ENCODE results near the gene KRT5. TPM values are rescaled to one million over a fixed set of nuclear protein-coding genes. Genes with fewer than 3 reads are reported as not detected.

The KRT5 gene
- total RNA-seq, 2 donors from 2014 or later: 1.2 to 4.6 TPM

- intact Hi-C loops (cut with DNase I): no loop called here
- no peak for ATAC-seq
- no peak for DNase-seq
These were observed 19.6 kb upstream of the KRT5 start for GRCh38 chr12:52539821-52540173.

- intact Hi-C loops (cut with DNase I): no loop called here
- ATAC-seq (no peak), DNase-seq (no peak)
These were observed 19.1 kb upstream of the KRT5 start for GRCh38 chr12:52539083-52539820.

GRCh38 chr12:52537101-52537500 is 16.9 kb upstream of the KRT5 start:
- ATAC-seq: no peak
- intact Hi-C loops (cut with DNase I): no loop called here
- no peak for DNase-seq

GRCh38 chr12:52535574-52535973 is 15.4 kb upstream of the KRT5 start:
- DNase-seq: no peak
- no peak for ATAC-seq
- intact Hi-C loops (cut with DNase I): no loop called here

GRCh38 chr12:52534482-52534881 is 14.3 kb upstream of the KRT5 start:
- ATAC-seq (no peak), DNase-seq (no peak)

GRCh38 chr12:52533686-52534470 is 13.7 kb upstream of the KRT5 start:
- DNase-seq (no peak), ATAC-seq (peak in 1 of 2 donors; percentile 27)
- intact Hi-C loops (cut with DNase I): no loop called here

More at GRCh38 chr12:52534482-52534881, 14.3 kb upstream of the KRT5 start:
- intact Hi-C loops (cut with DNase I): no loop called here

- ATAC-seq (no peak), DNase-seq (no peak)
- intact Hi-C loops (cut with DNase I): no loop called here
These were observed 12.4 kb upstream of the KRT5 start for GRCh38 chr12:52532636-52533035.

GRCh38 chr12:52531566-52532300 is 11.5 kb upstream of the KRT5 start:
- DNase-seq (no peak), ATAC-seq (no peak)
- intact Hi-C loops (cut with DNase I): no loop called here

- intact Hi-C loops (cut with DNase I): no loop called here
- ATAC-seq: no peak
- DNase-seq: no peak
These were observed 10.7 kb upstream of the KRT5 start for GRCh38 chr12:52530905-52531304.

- DNase-seq (no peak), ATAC-seq (no peak)
- intact Hi-C loops (cut with DNase I): no loop called here
These were observed 10.2 kb upstream of the KRT5 start for GRCh38 chr12:52530366-52530765.

GRCh38 chr12:52529846-52530245 is 9.7 kb upstream of the KRT5 start:
- DNase-seq (no peak), ATAC-seq (no peak)
- intact Hi-C loops (cut with DNase I): no loop called here

GRCh38 chr12:52529417-52529816 is 9.2 kb upstream of the KRT5 start:
- no peak for ATAC-seq
- DNase-seq: no peak
- intact Hi-C loops (cut with DNase I): no loop called here

GRCh38 chr12:52528641-52529143 is 8.5 kb upstream of the KRT5 start:
- DNase-seq: no peak
- intact Hi-C loops (cut with DNase I): no loop called here
- ATAC-seq: no peak

- ATAC-seq (no peak), DNase-seq (no peak)
- intact Hi-C loops (cut with DNase I): no loop called here
These were observed 7.1 kb upstream of the KRT5 start for GRCh38 chr12:52527121-52527800.

- DNase-seq: no peak
- intact Hi-C loops (cut with DNase I): no loop called here
- no peak for ATAC-seq
These were observed 6.3 kb upstream of the KRT5 start for GRCh38 chr12:52526511-52526951.

GRCh38 chr12:52525661-52526499 is 5.7 kb upstream of the KRT5 start:
- DNase-seq: no peak
- ATAC-seq: no peak
- intact Hi-C loops (cut with DNase I): no loop called here

- intact Hi-C loops (cut with DNase I): no loop called here
- DNase-seq (no peak), ATAC-seq (peak in 1 of 2 donors; percentile 29)
These were observed 4.9 kb upstream of the KRT5 start for GRCh38 chr12:52524898-52525591.

All from left cardiac atrium (tissue), 4 donors.